Measurements from ENCODE around the gene RNF25. TPM values are rescaled to one million over a fixed set of nuclear protein-coding genes. Genes with fewer than 3 reads are reported as not detected.
"Not testable (repeated sequence)": the region's sequence is repeated elsewhere in the genome, so short reads cannot be mapped to it uniquely, and the experiment has no call there.

The RNF25 gene
- total and polyA plus RNA-seq, 2 of the 8 experiments (the other 6 are each of a cell fraction or from before 2014, with no cell fraction given) = 19.6 to 29.6 TPM

DNA sequence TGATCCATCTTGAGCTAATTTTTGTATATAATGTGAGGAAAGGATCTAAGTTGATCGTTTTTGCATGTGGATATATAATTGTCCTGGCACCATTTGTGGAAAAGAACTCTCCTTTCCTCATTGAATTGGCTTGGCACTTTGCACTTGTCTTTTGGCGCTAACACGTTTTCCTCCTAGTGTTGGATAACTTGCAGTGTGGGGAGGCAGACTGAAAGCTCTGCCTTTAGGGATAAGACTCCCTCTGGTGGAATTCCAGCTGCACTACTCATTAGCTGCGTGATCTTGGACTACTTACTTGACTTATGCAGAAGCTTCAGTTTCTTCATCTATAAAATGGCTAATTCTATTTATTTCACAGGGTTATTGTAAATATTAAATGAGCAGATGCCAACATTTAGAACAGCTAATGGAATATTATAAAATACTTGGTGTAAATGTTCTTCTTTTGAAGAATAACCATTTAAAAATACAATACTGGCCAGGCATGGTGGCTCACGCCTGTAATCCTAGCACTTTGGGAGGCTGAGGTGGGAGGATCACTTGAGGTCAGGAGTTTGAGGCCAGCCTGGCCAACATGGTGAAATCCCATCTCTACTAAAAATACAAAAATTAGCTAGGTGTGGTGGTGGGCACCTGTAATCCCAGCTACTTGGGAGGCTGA is 15.7 kb upstream of the RNF25 start:
- POLR2A ChIA-PET (ENCODE audit: partially characterized antibody) = interaction anchor here (0.7 to 2.3 kb wide), 6 partner anchors 9 to 39 kb away, joined by 3 to 13 read pairs (median 3); partner anchors contain the start of genes BCS1L, RNF25, STK36 and ZNF142
- not testable (repeated sequence) for H4K91ac ChIP-seq (replicated peaks; ENCODE audit: insufficient read length, low read length)

More for the DNA sequence above, 15.7 kb upstream of the RNF25 start:
- not testable (repeated sequence) for H3K4ac ChIP-seq (replicated peaks; ENCODE audit: insufficient read length, low read depth, low read length); H4K5ac ChIP-seq (ENCODE audit: insufficient read length, low read depth, low read length); H3K4me3 ChIP-seq (ENCODE audit: extremely low read depth in 1 of 4, insufficient read depth in 2 of 4, low read depth in 3 of 4, low read length in 4 of 4); H3K18ac ChIP-seq (ENCODE audit: extremely low read depth, low read length); H3K9ac ChIP-seq (replicated peaks in 1 of 4; ENCODE audit: extremely low read depth in 1 of 4, low read depth in 3 of 4, low read length in 3 of 4); H3K27me3 ChIP-seq (replicated peaks in 1 of 4; ENCODE audit: control insufficient read depth in 3 of 4, extremely low read depth in 1 of 4, insufficient read depth in 3 of 4, low read length in 3 of 4); H3K23me2 ChIP-seq (ENCODE audit: low read depth, low read length); H4K20me1 ChIP-seq (replicated peaks in 1 of 2; ENCODE audit: control insufficient read depth in 1 of 2, insufficient read depth in 2 of 2, low read length in 2 of 2); H2AFZ ChIP-seq (ENCODE audit: low read length); H3K14ac ChIP-seq (ENCODE audit: insufficient read length); H3K23ac ChIP-seq (ENCODE audit: insufficient read length); H3K9me3 ChIP-seq (ENCODE audit: insufficient read depth in 2 of 2, low read depth in 1 of 2, low read length in 1 of 2); H3K4me1 ChIP-seq (replicated peaks in 1 of 4; ENCODE audit: control insufficient read depth in 3 of 4, insufficient read depth in 4 of 4, low read length in 3 of 4); H2BK15ac ChIP-seq (ENCODE audit: low read length); H3K4me2 ChIP-seq (ENCODE audit: insufficient read depth in 1 of 2, low read depth in 2 of 2, low read length in 2 of 2); H3K79me2 ChIP-seq (ENCODE audit: control insufficient read depth in 1 of 2, insufficient read depth in 2 of 2, low read length in 2 of 2); H3K27ac ChIP-seq (ENCODE audit: low read depth, low read length); H3K79me1 ChIP-seq (ENCODE audit: low read depth, low read length); DNase-seq (ENCODE audit: low read depth in 1 of 2, low spot score in 2 of 2); H2BK12ac ChIP-seq (ENCODE audit: low read depth, low read length); H2AK5ac ChIP-seq (ENCODE audit: low read depth, low read length); H2BK20ac ChIP-seq (ENCODE audit: low read length); H2BK120ac ChIP-seq (replicated peaks; ENCODE audit: low read depth, low read length); H3K56ac ChIP-seq (replicated peaks; ENCODE audit: insufficient read length, low read depth, low read length); H2BK5ac ChIP-seq (ENCODE audit: low read depth, low read length); H4K8ac ChIP-seq (ENCODE audit: extremely low read depth, insufficient read depth, low read length)
- WGBS, 2 experiments (ENCODE audit: extremely low coverage in 1 of 2, insufficient coverage in 1 of 2, insufficient read length in 1 of 2, insufficient replicate concordance in 2 of 2, low coverage in 1 of 2, low lambda C conversion rate in 2 of 2, missing lambda C conversion rate in 1 of 2) = 37% methylated on average over 5 of the region's 5 CpGs; no CpG with 5 or more reads in 1 of the 2 experiments
- peaks cover 0 to 20% (median 7%) of the 10 kb centered on the region in 4 experiments; a peak in 4 of 8 replicates for H3K36me3 ChIP-seq (ENCODE audit: control insufficient read depth in 2 of 4, insufficient read depth in 4 of 4, low read length in 3 of 4)
- CTCF ChIA-PET (ENCODE audit: partially characterized antibody) = interaction anchor here (0.7 to 2.5 kb wide), 34 partner anchors 8 to 416 kb away, joined by 3 to 27 read pairs (median 4); partner anchors contain the start of genes BCS1L, RNF25, STK36 and TTLL4
- TF ChIP-seq CTCF (IDR thresholded peaks at IDR 0.05; ENCODE audit: control extremely low read depth in 1 of 3, insufficient read depth in 1 of 3, low read depth in 1 of 3, low read length in 3 of 3) (peak; percentile 19 to 93 (median 89)), RAD21 (IDR thresholded peaks at IDR 0.05 in 1 of 2, conservative IDR thresholded peaks at IDR 0.05 in 1 of 2; ENCODE audit: low read depth in 2 of 2, low read length in 2 of 2) (peak; percentile 60 to 71), TEAD4 (IDR thresholded peaks at IDR 0.05; ENCODE audit: low read depth, low read length) (peak; percentile 64)
- FAIRE-seq = peak; percentile 85

Data from H1 (cell line).